HEK293 (cell line): ENCODE data around the gene ZFYVE19.

Source experiments
- ATF2 ChIP-seq: fragments of 450-650 bp; formaldehyde crosslinking; IDR thresholded peaks from 2 replicates; pipeline ENCODE4 v1.5.1; 2016; ENCODE audit warnings: missing biosample characterization, missing genetic modification characterization, low read depth
- CTCF ChIP-seq: fragments of 450-650 bp; formaldehyde crosslinking; IDR thresholded peaks from 2 replicates; pipeline ENCODE4 v1.5.1; 2016; ENCODE audit warnings: missing biosample characterization, missing genetic modification characterization
- ELK4 ChIP-seq: IDR thresholded peaks from 2 replicates; pipeline ENCODE4 v1.6.1; 2011; ENCODE audit warnings: mild to moderate bottlenecking, low read depth, low read length, borderline replicate concordance
- GLI4 ChIP-seq: fragments of 450-650 bp; formaldehyde crosslinking; IDR thresholded peaks from 2 replicates; pipeline ENCODE4 v1.5.1; 2016; ENCODE audit warnings: missing biosample characterization, missing genetic modification characterization
- PATZ1 ChIP-seq: fragments of 450-650 bp; formaldehyde crosslinking; IDR thresholded peaks from 2 replicates; pipeline ENCODE4 v1.5.1; 2016; ENCODE audit warnings: missing biosample characterization, missing genetic modification characterization
- RBAK ChIP-seq: fragments of 450-650 bp; formaldehyde crosslinking; IDR thresholded peaks from 2 replicates; pipeline ENCODE4 v1.5.1; 2016; ENCODE audit warnings: missing biosample characterization, missing genetic modification characterization
- SETDB1 ChIP-seq: IDR thresholded peaks from one replicate; pipeline ENCODE4 v1.6.1; 2017; ENCODE audit warnings: mild to moderate bottlenecking, low read length, moderate library complexity, mixed read lengths; ENCODE audit not compliant: insufficient read length
- YY1 ChIP-seq: fragments of 450-650 bp; formaldehyde crosslinking; IDR thresholded peaks from 2 replicates; pipeline ENCODE4 v1.5.1; 2018; ENCODE audit warnings: missing biosample characterization, missing genetic modification characterization
- ZNF18 ChIP-seq: fragments of 450-650 bp; formaldehyde crosslinking; IDR thresholded peaks from 2 replicates; pipeline ENCODE4 v1.5.1; 2016; ENCODE audit warnings: missing biosample characterization, missing genetic modification characterization
- ZNF266 ChIP-seq: fragments of 450-650 bp; formaldehyde crosslinking; IDR thresholded peaks from 2 replicates; pipeline ENCODE4 v1.5.1; 2016; ENCODE audit warnings: missing biosample characterization, missing genetic modification characterization, low read depth
- ZNF610 ChIP-seq: fragments of 450-650 bp; formaldehyde crosslinking; IDR thresholded peaks from 2 replicates; pipeline ENCODE4 v1.5.1; 2016; ENCODE audit warnings: missing biosample characterization, missing genetic modification characterization, borderline replicate concordance
- ZNF639 ChIP-seq: fragments of 450-650 bp; formaldehyde crosslinking; IDR thresholded peaks from 2 replicates; pipeline ENCODE4 v1.5.1; 2016; ENCODE audit warnings: missing biosample characterization, missing genetic modification characterization
- ZNF785 ChIP-seq: fragments of 450-650 bp; formaldehyde crosslinking; IDR thresholded peaks from 2 replicates; pipeline ENCODE4 v1.5.1; 2016; ENCODE audit warnings: missing biosample characterization, missing genetic modification characterization
- ZNF791 ChIP-seq: fragments of 450-650 bp; formaldehyde crosslinking; IDR thresholded peaks from 2 replicates; pipeline ENCODE4 v1.5.1; 2016; ENCODE audit warnings: missing biosample characterization, missing genetic modification characterization

GRCh38 chr15:40854161-40854560 is 47.3 kb downstream of the ZFYVE19 start:
- TF ChIP-seq RBAK (tag by site-specific recombination) (no peak), ZNF18 (tag by site-specific recombination) (no peak), GLI4 (tag by site-specific recombination) (no peak), PATZ1 (tag by site-specific recombination) (no peak), ZNF610 (no peak), CTCF (tag by site-specific recombination) (no peak), SETDB1 (no peak), ZNF785 (tag by site-specific recombination) (no peak), ZNF791 (tag by site-specific recombination) (no peak), ZNF266 (no peak), ATF2 (no peak), ELK4 (no peak), YY1 (tag by site-specific recombination) (no peak), ZNF639 (no peak)
